Testis (tissue), 3 donors: Measurements from ENCODE around the gene PLCD3. TPM values are rescaled to one million over a fixed set of nuclear protein-coding genes. Genes with fewer than 3 reads are reported as not detected.

Source experiments
- DNase-seq: peaks from one replicate; pipeline ENCODE4 v3.0.0-alpha.2; 2019
- H3K27ac ChIP-seq, 2 donors: fragments of 200-600 bp; sonication (generic); one replicate each; pipeline ENCODE4 v1.5.1; 2019
- H3K27me3 ChIP-seq: fragments of 200-600 bp; sonication (generic); one replicate; pipeline ENCODE4 v1.5.1; 2019
- H3K36me3 ChIP-seq: fragments of 200-600 bp; sonication (generic); one replicate; pipeline ENCODE4 v1.5.1; 2017; ENCODE audit warnings: low read depth; ENCODE audit errors: missing control alignments
- H3K4me1 ChIP-seq: fragments of 200-600 bp; sonication (generic); one replicate; pipeline ENCODE4 v1.5.1; 2019
- H3K4me3 ChIP-seq, 2 donors: fragments of 200-600 bp; sonication (generic); one replicate each; pipeline ENCODE4 v1.5.1; 2017 to 2019
- H3K9me3 ChIP-seq: fragments of 200-600 bp; sonication (generic); one replicate; pipeline ENCODE4 v1.5.1; 2017
- POLR2A ChIP-seq: fragments of 450-650 bp; IDR thresholded peaks from one replicate; pipeline ENCODE4 v1.6.1; 2017; ENCODE audit warnings: antibody characterized with exemption, mild to moderate bottlenecking, moderate library complexity
- WGBS, 2 donors: methylation state at CpG; one replicate each; pipeline ENCODE4 v1.1.5; 2018; 5-methylcytosine and 5-hydroxymethylcytosine counted together
- intact Hi-C: fragments of 100-400 bp; cut with DNase I; formaldehyde crosslinking; loops from one replicate; pipeline ENCODE4 v1.15.1; 2023; ENCODE audit warnings: low total_unique reads
- polyA plus RNA-seq: library from polyadenylated mRNA; stranded (reverse); fragments of 350-450 nt; fragmentation: Illumina TruSeq; extraction: RNeasy Lipid Tissue Mini Kit (QIAGEN cat#74804); gene quantifications from one replicate; pipeline ENCODE4 v1.2.3, GENCODE V29; 2014; ENCODE audit warnings: low read depth, low replicate concordance; ENCODE audit not compliant: insufficient read depth
- total RNA-seq, 2 donors: library from RNA; depleted of rRNA; stranded (reverse); fragments of >200 nt; gene quantifications; one replicate each; pipeline ENCODE4 v1.2.3, GENCODE V29; 2016
- TF ChIP-seq, protein P1 (sequence below), 3 experiments: fragments of 450-650 bp in 2 of 3; fragments of 200-600 bp in 1 of 3; sonication (generic) in 1 of 3; IDR thresholded peaks; one replicate each; pipeline ENCODE4 v1.5.1; 2016 to 2019; ENCODE audit warnings: antibody characterized with exemption in 3 of 3, mild to moderate bottlenecking in 2 of 3, moderate library complexity in 1 of 3

Gene PLCD3
- total and polyA plus RNA-seq, 3 donors from 2014 or later = 62.2 to 106 (median 86.3) TPM

DNA sequence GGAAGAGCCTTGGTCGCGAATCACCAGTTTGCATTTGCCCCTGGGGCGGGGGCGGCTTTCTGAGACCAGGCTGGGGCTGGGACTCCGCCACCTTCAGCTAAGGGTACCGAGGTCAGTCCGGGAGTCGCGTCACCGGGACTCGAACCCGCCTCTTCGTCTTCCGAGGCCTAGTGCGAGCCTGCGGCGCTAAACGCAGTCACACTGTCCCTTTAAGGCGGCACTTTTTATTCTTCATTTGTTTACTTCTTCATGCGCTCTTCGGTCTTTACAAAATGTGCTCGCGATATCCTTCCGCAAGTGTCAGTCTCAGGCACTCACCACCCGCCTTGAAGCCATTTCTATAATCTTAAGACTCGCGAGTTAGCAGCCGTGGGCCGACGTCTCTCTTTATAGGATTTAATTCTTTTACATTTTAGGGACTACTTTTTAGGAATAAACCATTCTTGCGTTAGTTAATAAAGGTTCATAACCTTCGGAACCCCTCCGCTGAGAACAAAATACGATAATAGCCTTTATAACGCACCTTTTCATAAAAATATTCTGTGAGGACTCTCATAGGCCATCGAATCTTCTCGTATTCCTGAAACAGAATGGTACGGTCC, 15.4 kb upstream of the PLCD3 start:
- peaks cover 33% of the 10 kb centered on the region for H3K4me1 ChIP-seq
- H3K27ac ChIP-seq = peak overlapping the region; percentile 97 to 99
- 0% methylated on average over 34 to 38 of the region's 38 CpGs for WGBS, 2 donors
- peak overlapping the region; percentile 70 to 91 for H3K4me3 ChIP-seq
- H3K27me3 ChIP-seq = no peaks in the 10 kb centered on the region
- intact Hi-C loops = no loop called here
- no peaks in the 10 kb centered on the region for H3K9me3 ChIP-seq
- no peak for TF ChIP-seq POLR2A
- TF ChIP-seq, protein P1, sequence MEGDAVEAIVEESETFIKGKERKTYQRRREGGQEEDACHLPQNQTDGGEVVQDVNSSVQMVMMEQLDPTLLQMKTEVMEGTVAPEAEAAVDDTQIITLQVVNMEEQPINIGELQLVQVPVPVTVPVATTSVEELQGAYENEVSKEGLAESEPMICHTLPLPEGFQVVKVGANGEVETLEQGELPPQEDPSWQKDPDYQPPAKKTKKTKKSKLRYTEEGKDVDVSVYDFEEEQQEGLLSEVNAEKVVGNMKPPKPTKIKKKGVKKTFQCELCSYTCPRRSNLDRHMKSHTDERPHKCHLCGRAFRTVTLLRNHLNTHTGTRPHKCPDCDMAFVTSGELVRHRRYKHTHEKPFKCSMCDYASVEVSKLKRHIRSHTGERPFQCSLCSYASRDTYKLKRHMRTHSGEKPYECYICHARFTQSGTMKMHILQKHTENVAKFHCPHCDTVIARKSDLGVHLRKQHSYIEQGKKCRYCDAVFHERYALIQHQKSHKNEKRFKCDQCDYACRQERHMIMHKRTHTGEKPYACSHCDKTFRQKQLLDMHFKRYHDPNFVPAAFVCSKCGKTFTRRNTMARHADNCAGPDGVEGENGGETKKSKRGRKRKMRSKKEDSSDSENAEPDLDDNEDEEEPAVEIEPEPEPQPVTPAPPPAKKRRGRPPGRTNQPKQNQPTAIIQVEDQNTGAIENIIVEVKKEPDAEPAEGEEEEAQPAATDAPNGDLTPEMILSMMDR (IDR thresholded peaks at IDR 0.05) = peak in 1 of 3 experiments; percentile 18
- H3K36me3 ChIP-seq = no peaks in the 10 kb centered on the region
- peak; percentile 88 for DNase-seq

DNA sequence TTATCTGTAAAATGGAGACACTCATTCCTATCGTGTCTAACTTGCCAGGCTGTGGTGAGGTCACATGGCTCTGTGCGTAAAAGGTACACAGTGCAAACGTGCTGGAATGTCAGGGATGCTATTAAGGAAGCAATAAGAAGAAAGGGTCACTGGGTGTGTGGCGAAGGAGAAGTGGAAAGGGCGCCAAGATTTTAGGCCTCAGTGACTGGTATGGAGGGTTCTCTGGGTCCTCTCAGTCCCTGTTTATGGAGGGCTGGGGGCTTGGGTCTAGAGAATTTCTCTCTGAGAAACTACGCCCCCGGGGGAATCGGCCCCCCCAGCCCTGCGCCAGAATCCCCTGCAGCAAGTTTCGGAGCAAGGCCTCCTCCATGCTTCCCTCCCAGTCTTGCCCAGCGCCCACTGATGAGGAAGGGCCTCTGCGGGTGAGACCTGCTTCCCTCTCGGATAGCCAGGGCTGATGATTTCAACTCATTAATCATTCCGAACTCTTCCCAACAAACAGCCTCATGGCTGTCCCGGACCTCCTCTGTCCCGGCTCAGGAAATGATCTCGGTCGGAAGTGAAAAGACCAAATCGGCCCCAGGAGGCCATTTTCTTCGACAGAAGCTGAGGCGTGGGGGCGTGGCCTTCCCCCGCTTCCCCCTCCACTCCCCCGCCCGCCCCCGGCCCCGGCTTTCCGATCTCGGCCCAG, 14.7 kb upstream of the PLCD3 start:
- 3% methylated on average over 23 to 29 of the region's 29 CpGs for WGBS, 2 donors
- peak overlapping the region; percentile 97 to 99 for H3K27ac ChIP-seq
- H3K9me3 ChIP-seq = no peaks in the 10 kb centered on the region
- peak; percentile 82 for DNase-seq
- H3K4me3 ChIP-seq = peak overlapping the region; percentile 70 to 91
- H3K27me3 ChIP-seq = no peaks in the 10 kb centered on the region
- intact Hi-C loops = no loop called here
- peaks cover 33% of the 10 kb centered on the region for H3K4me1 ChIP-seq
- no peaks in the 10 kb centered on the region for H3K36me3 ChIP-seq
- TF ChIP-seq, protein P1 (IDR thresholded peaks at IDR 0.05) = no peak
- no peak for TF ChIP-seq POLR2A

DNA sequence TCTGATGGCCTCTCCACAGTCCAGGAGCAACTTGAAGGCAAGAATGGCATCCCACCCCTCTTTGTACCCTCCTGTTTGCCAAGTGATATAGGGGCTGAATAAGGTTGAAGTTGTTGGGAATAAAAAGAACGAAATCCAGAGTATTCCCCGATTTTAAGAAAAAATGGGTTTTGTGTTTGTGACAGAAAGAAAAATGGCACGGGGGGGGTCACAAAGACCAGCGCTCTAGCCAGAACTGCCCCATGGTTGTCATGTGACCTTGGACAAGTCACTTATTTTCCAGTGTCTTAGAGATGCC, 14.2 kb upstream of the PLCD3 start:
- DNase-seq = no peak
- Histone ChIP-seq H3K4me1 (peaks cover 30% of the 10 kb centered on the region), H3K9me3 (no peaks in the 10 kb centered on the region), H3K36me3 (no peaks in the 10 kb centered on the region), H3K27me3 (no peaks in the 10 kb centered on the region), H3K4me3 (peak overlapping the region in 1 of 2 donors; percentile 91), H3K27ac (peak overlapping the region; percentile 97 to 99)
- intact Hi-C loops = no loop called here
- TF ChIP-seq, protein P1 (IDR thresholded peaks at IDR 0.05) = no peak
- no peak for TF ChIP-seq POLR2A
- 37 to 45% methylated on average over 4 of the region's 4 CpGs for WGBS, 2 donors

DNA sequence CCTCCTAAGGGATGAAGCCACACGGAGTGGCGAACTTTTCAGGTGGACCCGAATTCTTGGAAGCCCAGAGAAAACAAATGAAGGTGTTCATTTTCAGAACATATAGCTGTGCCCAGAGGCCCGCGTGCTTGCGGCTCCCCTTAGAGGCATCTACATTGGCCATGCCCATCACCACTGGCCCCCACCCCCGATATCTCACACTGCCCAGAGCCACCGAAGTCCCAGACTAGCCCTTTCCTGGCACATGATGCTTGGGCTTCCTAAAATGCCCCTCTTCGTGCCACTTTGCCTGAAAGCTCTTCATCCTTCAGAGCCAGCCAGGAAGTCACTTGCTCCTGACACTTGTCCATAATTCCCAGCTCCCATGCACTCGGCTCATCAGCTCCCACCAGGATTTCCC, 13.9 kb upstream of the PLCD3 start:
- Histone ChIP-seq H3K36me3 (no peaks in the 10 kb centered on the region), H3K4me1 (peaks cover 26% of the 10 kb centered on the region), H3K27me3 (no peaks in the 10 kb centered on the region), H3K27ac (peak overlapping the region; percentile 97 to 99), H3K4me3 (no peak overlapping the region), H3K9me3 (no peaks in the 10 kb centered on the region)
- DNase-seq = no peak
- intact Hi-C loops = no loop called here
- TF ChIP-seq POLR2A = no peak
- TF ChIP-seq, protein P1 (IDR thresholded peaks at IDR 0.05) = no peak
- WGBS, 2 donors = 85 to 91% methylated on average over 10 of the region's 10 CpGs

DNA sequence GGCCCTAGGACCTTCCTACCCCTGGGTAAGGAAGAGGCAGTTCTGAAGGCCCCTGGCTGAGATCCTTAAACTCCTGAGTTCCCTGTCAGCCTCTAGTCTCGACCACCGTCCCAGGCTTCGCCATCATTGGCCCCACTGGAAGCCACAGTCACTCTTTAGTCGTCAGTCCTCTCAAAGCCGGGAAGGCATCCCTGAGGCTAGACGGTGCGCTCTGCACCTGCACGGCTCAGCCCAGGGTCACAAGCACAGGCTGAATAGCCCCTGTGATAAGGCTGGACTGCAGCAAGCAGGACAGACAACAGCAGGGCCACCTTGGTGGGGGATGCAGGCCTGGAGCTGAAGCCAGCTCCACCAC, 12.7 kb upstream of the PLCD3 start:
- WGBS, 2 donors = 35 to 53% methylated on average over 8 of the region's 8 CpGs

More for the DNA sequence above, 12.7 kb upstream of the PLCD3 start:
- DNase-seq = no peak
- Histone ChIP-seq H3K27ac (peak overlapping the region; percentile 93 to 98), H3K27me3 (no peaks in the 10 kb centered on the region), H3K9me3 (no peaks in the 10 kb centered on the region), H3K4me3 (peak overlapping the region in 1 of 2 donors; percentile 55), H3K4me1 (peaks cover 23% of the 10 kb centered on the region), H3K36me3 (no peaks in the 10 kb centered on the region)
- intact Hi-C loops = no loop called here
- TF ChIP-seq, protein P1 (IDR thresholded peaks at IDR 0.05) = no peak
- no peak for TF ChIP-seq POLR2A
